NCI-H2029 treated with DMSO at 0.1 percent for 48 hours (cell line): ENCODE data around the gene HP.

Experiments
- DNase-seq: peaks from one replicate; lab custom pipeline; 2025; lab: John Stamatoyannopoulos, UW

The HP gene

GRCh38 chr16:72085002-72085401 is 30.7 kb downstream of the HP start:
- no peak for DNase-seq

GRCh38 chr16:72091217-72091616 is 36.9 kb downstream of the HP start:
- DNase-seq, result no peak

GRCh38 chr16:72092832-72093447 is 38.6 kb downstream of the HP start:
- DNase-seq, result no peak

GRCh38 chr16:72093448-72094265 is 39.4 kb downstream of the HP start, which contains the start of the genes DHX38 and TXNL4B:
Gene DHX38, plus strand, starts transcription at chr16:72093847. Its CDS starts 2,311 bp downstream, at chr16:72096158.
Gene TXNL4B, minus strand, starts transcription at chr16:72093620. Its CDS starts 2,871 bp downstream, at chr16:72090749.
- DNase-seq, result peak; percentile 75

- DNase-seq, result no peak
These were observed 39.9 kb downstream of the HP start for GRCh38 chr16:72094266-72094610.

- no peak for DNase-seq
These were observed 44.6 kb downstream of the HP start for GRCh38 chr16:72098936-72099335.

- DNase-seq, result no peak
These were observed 45.1 kb downstream of the HP start for GRCh38 chr16:72099377-72099818.

GRCh38 chr16:72101195-72101594 is 46.9 kb downstream of the HP start:
- no peak for DNase-seq

GRCh38 chr16:72104905-72105304 is 50.6 kb downstream of the HP start:
- no peak for DNase-seq

GRCh38 chr16:72105978-72106377 is 51.7 kb downstream of the HP start:
- no peak for DNase-seq

GRCh38 chr16:72107371-72107770 is 53.1 kb downstream of the HP start:
- DNase-seq, result no peak

GRCh38 chr16:72108353-72109102 is 54.2 kb downstream of the HP start:
- DNase-seq, result no peak

- no peak for DNase-seq
These were observed 55.0 kb downstream of the HP start for GRCh38 chr16:72109300-72109699.

- no peak for DNase-seq
These were observed 55.7 kb downstream of the HP start for GRCh38 chr16:72109966-72110530.
